Right atrium auricular region (tissue), 2 donors: ENCODE data around the gene TMEM11. TPM values are rescaled to one million over a fixed set of nuclear protein-coding genes. Genes with fewer than 3 reads are reported as not detected.
"Not testable (repeated sequence)": the region's sequence is repeated elsewhere in the genome, so short reads cannot be mapped to it uniquely, and the experiment has no call there.

Experiments used
- DNase-seq: peaks from one replicate; pipeline ENCODE4 v3.0.0-alpha.2; 2019; ENCODE audit warnings: low spot score
- H3K27ac ChIP-seq, 2 donors: fragments of 200-600 bp; sonication (generic); 1 replicate in 1 of 2; 2 replicates in 1 of 2; pipeline ENCODE4 v1.5.1; 2016 to 2019
- H3K27me3 ChIP-seq, 2 donors: fragments of 200-600 bp; sonication (generic); one replicate each; pipeline versions ENCODE4 v1.5.1 to v1.6.0; 2017 to 2019
- H3K36me3 ChIP-seq: fragments of 200-600 bp; sonication (generic); one replicate; pipeline ENCODE4 v1.5.1; 2016
- H3K4me1 ChIP-seq, 2 donors: fragments of 200-600 bp; sonication (generic); one replicate each; pipeline versions ENCODE4 v1.5.1 to v1.6.0; 2017 to 2019
- H3K4me3 ChIP-seq, 2 donors: fragments of 200-600 bp; sonication (generic); 1 replicate in 1 of 2; 2 replicates in 1 of 2; pipeline ENCODE4 v1.5.1; 2017 to 2019; ENCODE audit warnings: mild to moderate bottlenecking in 1 of 2, moderate library complexity in 1 of 2
- H3K9me3 ChIP-seq, 2 donors: fragments of 200-600 bp; sonication (generic); one replicate each; pipeline ENCODE4 v1.5.1; 2019
- CTCF ChIP-seq, 2 donors: fragments of 200-600 bp; sonication (generic); IDR thresholded peaks; one replicate each; pipeline ENCODE4 v1.5.1; 2019; ENCODE audit warnings: antibody characterized with exemption in 2 of 2
- total RNA-seq, 2 donors: library from RNA; depleted of rRNA; stranded (reverse); fragments of >200 nt; gene quantifications; one replicate each; pipeline ENCODE4 v1.1.0, GENCODE V29; 2016

Gene TMEM11
- total RNA-seq, 2 donors from 2014 or later: 25.5 to 27.2 TPM

- H3K27ac ChIP-seq: no peak overlapping the region
- TF ChIP-seq CTCF (IDR thresholded peaks at IDR 0.05): no peak
- H3K27me3 ChIP-seq: no peaks in the 10 kb centered on the region
- peaks cover 0 to 44% of the 10 kb centered on the region in 2 donors for H3K4me1 ChIP-seq
- no peak overlapping the region for H3K4me3 ChIP-seq
- no peak for DNase-seq
- H3K9me3 ChIP-seq: no peaks in the 10 kb centered on the region
- peaks cover 19% of the 10 kb centered on the region for H3K36me3 ChIP-seq
Measured at GRCh38 chr17:21198411-21198810, 15.6 kb downstream of the TMEM11 start.

GRCh38 chr17:21196126-21196525 lies 17.8 kb downstream of the TMEM11 start:
- DNase-seq: no peak
- H3K27ac ChIP-seq: no peak overlapping the region
- TF ChIP-seq CTCF (IDR thresholded peaks at IDR 0.05): no peak
- H3K27me3 ChIP-seq: no peaks in the 10 kb centered on the region
- H3K4me3 ChIP-seq: no peak overlapping the region
- H3K36me3 ChIP-seq: peaks cover 19% of the 10 kb centered on the region
- no peaks in the 10 kb centered on the region for H3K9me3 ChIP-seq
- H3K4me1 ChIP-seq: peaks cover 0 to 39% of the 10 kb centered on the region in 2 donors

GRCh38 chr17:21194703-21195102 lies 19.3 kb downstream of the TMEM11 start:
- Histone ChIP-seq H3K4me3 (no peak overlapping the region), H3K27me3 (no peaks in the 10 kb centered on the region), H3K27ac (peak overlapping the region in 1 of 2 donors; percentile 16), H3K9me3 (no peaks in the 10 kb centered on the region), H3K4me1 (peaks cover 0 to 25% of the 10 kb centered on the region in 2 donors), H3K36me3 (peaks cover 24% of the 10 kb centered on the region)
- DNase-seq: no peak
- no peak for TF ChIP-seq CTCF (IDR thresholded peaks at IDR 0.05)

GRCh38 chr17:21194226-21194625 lies 19.7 kb downstream of the TMEM11 start:
- Histone ChIP-seq H3K27ac (peak overlapping the region in 1 of 2 donors; percentile 16), H3K9me3 (no peaks in the 10 kb centered on the region), H3K36me3 (peaks cover 24% of the 10 kb centered on the region), H3K4me3 (no peak overlapping the region), H3K27me3 (no peaks in the 10 kb centered on the region), H3K4me1 (peaks cover 0 to 22% of the 10 kb centered on the region in 2 donors)
- TF ChIP-seq CTCF (IDR thresholded peaks at IDR 0.05): no peak
- DNase-seq: no peak

GRCh38 chr17:21193031-21193430 lies 20.9 kb downstream of the TMEM11 start:
- H3K36me3 ChIP-seq: peaks cover 18% of the 10 kb centered on the region
- H3K4me3 ChIP-seq: no peak overlapping the region
- DNase-seq: no peak
- no peak overlapping the region for H3K27ac ChIP-seq
- H3K4me1 ChIP-seq: peaks cover 0 to 22% of the 10 kb centered on the region in 2 donors
- no peaks in the 10 kb centered on the region for H3K9me3 ChIP-seq
- no peaks in the 10 kb centered on the region for H3K27me3 ChIP-seq
- TF ChIP-seq CTCF (IDR thresholded peaks at IDR 0.05): no peak

GRCh38 chr17:21192414-21192813 lies 21.5 kb downstream of the TMEM11 start:
- Histone ChIP-seq H3K4me1 (peaks cover 0 to 22% of the 10 kb centered on the region in 2 donors), H3K36me3 (peaks cover 12% of the 10 kb centered on the region)
- not testable (repeated sequence) for H3K9me3 ChIP-seq, H3K27me3 ChIP-seq, H3K4me3 ChIP-seq, DNase-seq, H3K27ac ChIP-seq
